SK-N-SH (cell line): Measurements from ENCODE around the gene NR6A1. TPM values are rescaled to one million over a fixed set of nuclear protein-coding genes. Genes with fewer than 3 reads are reported as not detected.

Experiments
- CTCF ChIA-PET: fragments of 300-600, 350-600 bp; formaldehyde crosslinking; extraction: SDS; loops from one replicate; lab custom pipeline; 2021; lab: Yijun Ruan, JAX
- POLR2A ChIA-PET: fragments of 350-600 bp; sonication (Branson Sonifier 250); formaldehyde crosslinking; extraction: SDS; loops from one replicate; lab custom pipeline; 2020; ENCODE audit warnings: antibody characterized with exemption, inconsistent platforms; lab: Yijun Ruan, JAX
- DNase-seq: peaks from one replicate; pipeline ENCODE4 v3.0.0; 2012
- H2AFZ ChIP-seq: fragments of 200-600 bp; sonication (generic); 2 replicates; pipeline ENCODE4 v1.8.1; 2016; ENCODE audit warnings: antibody characterized with exemption, mild to moderate bottlenecking, low read depth
- H3F3A ChIP-seq: fragments of 200-600 bp; sonication (generic); replicated peaks from 2 replicates; pipeline ENCODE3; 2016; ENCODE audit warnings: antibody characterized with exemption, mild to moderate bottlenecking; ENCODE audit not compliant: insufficient read depth
- H3K27ac ChIP-seq, 2 experiments: fragments of 200-500 bp in 1 of 2; fragments of 200-600 bp in 1 of 2; sonication (Bioruptor generic) in 1 of 2; sonication (generic), shearing (Covaris generic) in 1 of 2; 2 replicates each; pipeline versions ENCODE4 v1.5.1 to v1.6.1; 2014 to 2016; ENCODE audit warnings: low read depth in 2 of 2, inconsistent platforms in 1 of 2, low read length in 1 of 2, mild to moderate bottlenecking in 1 of 2, mixed read lengths in 1 of 2
- H3K27me3 ChIP-seq: fragments of 200-600 bp; sonication (generic), shearing (Covaris generic); 2 replicates; pipeline ENCODE4 v1.6.1; 2016; ENCODE audit warnings: mixed run types; ENCODE audit not compliant: insufficient read depth
- H3K36me3 ChIP-seq, 2 experiments: fragments of 200-500 bp in 1 of 2; fragments of 200-600 bp in 1 of 2; sonication (Bioruptor generic) in 1 of 2; sonication (generic) in 1 of 2; replicated peaks in 1 of 2; 2 replicates each; pipeline versions ENCODE3 to v1.5.1; 2014 to 2016; ENCODE audit warnings: low read length in 1 of 2, mild to moderate bottlenecking in 1 of 2; ENCODE audit not compliant: insufficient read depth in 2 of 2, control insufficient read depth in 1 of 2
- H3K4me1 ChIP-seq, 2 experiments: fragments of 200-500 bp in 1 of 2; fragments of 200-600 bp in 1 of 2; sonication (Bioruptor generic) in 1 of 2; sonication (generic), shearing (Covaris generic) in 1 of 2; 2 replicates each; pipeline versions ENCODE4 v1.5.1 to v1.6.1; 2014 to 2016; ENCODE audit warnings: low read depth in 1 of 2, low read length in 1 of 2, mixed run types in 1 of 2; ENCODE audit not compliant: insufficient read depth in 2 of 2, control insufficient read depth in 1 of 2
- H3K4me2 ChIP-seq: fragments of 200-600 bp; sonication (generic), shearing (Covaris generic); 2 replicates; pipeline ENCODE4 v1.6.1; 2017; ENCODE audit warnings: mixed run types
- H3K4me3 ChIP-seq, 2 experiments: fragments of 200-500 bp in 1 of 2; fragments of 200-600 bp in 1 of 2; sonication (Bioruptor generic) in 1 of 2; sonication (generic), shearing (Covaris generic) in 1 of 2; 2 replicates each; pipeline versions ENCODE4 v1.5.1 to v1.8.1; 2014 to 2016; ENCODE audit warnings: low read depth in 2 of 2, inconsistent platforms in 1 of 2, low read length in 1 of 2, mild to moderate bottlenecking in 1 of 2, mixed read lengths in 1 of 2, moderate library complexity in 1 of 2
- H3K79me2 ChIP-seq: fragments of 200-600 bp; sonication (generic); 2 replicates; pipeline ENCODE4 v1.8.1; 2017; ENCODE audit warnings: mild to moderate bottlenecking; ENCODE audit not compliant: insufficient read depth
- H3K9ac ChIP-seq: fragments of 200-600 bp; sonication (generic); 2 replicates; pipeline ENCODE4 v1.6.1; 2017; ENCODE audit warnings: mixed run types
- H3K9me2 ChIP-seq: fragments of 200-600 bp; sonication (generic); 2 replicates; pipeline ENCODE4 v1.6.1; 2017; ENCODE audit warnings: mixed run types
- H3K9me3 ChIP-seq: fragments of 200-600 bp; sonication (generic); 2 replicates; pipeline ENCODE4 v1.6.1; 2017; ENCODE audit warnings: mixed run types, mild to moderate bottlenecking, moderate library complexity
- H4K20me1 ChIP-seq: fragments of 200-600 bp; sonication (generic); 2 replicates; pipeline ENCODE4 v1.6.1; 2017; ENCODE audit warnings: mild to moderate bottlenecking, mixed run types; ENCODE audit not compliant: insufficient read depth
- EP300 ChIP-seq, 2 experiments: IDR thresholded peaks; 2 replicates each; pipeline versions ENCODE4 v1.4.0 to v1.6.1; 2012; ENCODE audit warnings: borderline replicate concordance in 1 of 2, low read depth in 1 of 2, low read length in 1 of 2
- EZH2phosphoT487 ChIP-seq: fragments of 200-600 bp; sonication (generic); IDR thresholded peaks from 2 replicates; pipeline ENCODE4 v1.6.1; 2017; ENCODE audit warnings: low read depth, mixed run types, mild to moderate bottlenecking, antibody characterized with exemption, moderate library complexity, borderline replicate concordance
- FOXJ3 ChIP-seq: sonication (generic); formaldehyde crosslinking; IDR thresholded peaks from 2 replicates; pipeline ENCODE4 v1.5.1; 2020; ENCODE audit warnings: mild to moderate bottlenecking, missing genetic modification reagents
- GABPA ChIP-seq: IDR thresholded peaks from 2 replicates; pipeline ENCODE4 v1.4.0; 2012; ENCODE audit warnings: low read depth, mild to moderate bottlenecking
- JUND ChIP-seq: IDR thresholded peaks from 2 replicates; pipeline ENCODE4 v1.4.0; 2012
- PBX3 ChIP-seq: IDR thresholded peaks from 2 replicates; pipeline ENCODE4; 2012
- RFX5 ChIP-seq: IDR thresholded peaks from 2 replicates; pipeline ENCODE4 v1.6.1; 2012; ENCODE audit warnings: mild to moderate bottlenecking, improper control_type of control experiment, low read length
- SIN3A ChIP-seq: IDR thresholded peaks from 2 replicates; pipeline ENCODE4 v1.6.1; 2012; ENCODE audit warnings: low read depth, mild to moderate bottlenecking, low read length, moderate library complexity, borderline replicate concordance
- TAF1 ChIP-seq: IDR thresholded peaks from 2 replicates; pipeline ENCODE4 v1.6.1; 2012; ENCODE audit warnings: low read depth, mild to moderate bottlenecking, low read length, moderate library complexity, borderline replicate concordance
- TCF12 ChIP-seq: IDR thresholded peaks from 2 replicates; pipeline ENCODE4 v1.4.0; 2012
- TEAD4 ChIP-seq: IDR thresholded peaks from 2 replicates; pipeline ENCODE4 v1.4.0; 2012; ENCODE audit warnings: mild to moderate bottlenecking, borderline replicate concordance; ENCODE audit not compliant: insufficient read depth
- YY1 ChIP-seq: IDR thresholded peaks from 2 replicates; pipeline ENCODE4 v1.4.0; 2012; ENCODE audit warnings: low read depth, mild to moderate bottlenecking
- WGBS: methylation state at CpG from one replicate; pipeline ENCODE4 v1.1.6; 2017; ENCODE audit warnings: low lambda C conversion rate; 5-methylcytosine and 5-hydroxymethylcytosine counted together
- polyA plus RNA-seq, 3 experiments: library from polyadenylated mRNA; depleted of rRNA; stranded (reverse); fragments of >200 nt; gene quantifications; 2 replicates each; pipeline ENCODE4 v1.2.3, GENCODE V29; 2012
- TF ChIP-seq, protein P1 (sequence below): fragments of 150-350 bp; IDR thresholded peaks from 2 replicates; pipeline ENCODE4 v1.6.1; 2016; ENCODE audit warnings: mild to moderate bottlenecking, low read depth, low read length
- TF ChIP-seq, protein P2 (sequence below): IDR thresholded peaks from 2 replicates; pipeline ENCODE4 v1.6.1; 2012; ENCODE audit warnings: mild to moderate bottlenecking, low read depth, low read length, moderate library complexity

Gene NR6A1
- polyA plus RNA-seq, 1 of the 3 experiments (the other 2 are of a cell fraction) = 1.2 TPM

DNA sequence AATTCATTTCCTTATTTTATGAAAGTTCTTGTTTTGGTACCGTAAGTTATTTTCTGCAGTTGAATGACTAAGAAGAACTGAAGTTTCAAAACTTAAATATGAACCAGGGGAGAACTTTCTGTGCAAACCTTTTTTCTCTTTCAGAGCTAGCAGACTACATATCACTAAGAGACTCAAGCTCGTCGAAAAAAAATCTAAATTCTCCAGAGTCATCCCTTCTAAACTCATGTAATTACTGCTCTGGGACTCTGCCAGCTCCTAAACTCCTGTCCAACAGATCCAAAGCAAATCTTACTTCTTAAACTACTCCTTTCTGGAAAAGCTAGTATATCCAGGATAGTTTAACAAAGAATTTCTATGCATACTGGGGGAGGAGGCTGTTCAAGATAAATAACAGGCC lies 176.9 kb downstream of the NR6A1 start:
- Histone ChIP-seq H3K4me2 (peak overlapping the region; percentile 51; the same call in 1 of the 2 replicates), H3K9me2 (no peaks in the 10 kb centered on the region), H4K20me1 (no peaks in the 10 kb centered on the region), H3K36me3 (no peaks in the 10 kb centered on the region), H3K27ac (no peak overlapping the region), H3K4me1 (peaks cover 8 to 19% of the 10 kb centered on the region in 2 experiments; a peak in 3 of 4 replicates), H3K79me2 (no peaks in the 10 kb centered on the region), H3K9me3 (no peaks in the 10 kb centered on the region), H3K4me3 (no peak overlapping the region), H3F3A (peaks cover 5% of the 10 kb centered on the region), H2AFZ (peak overlapping the region; percentile 19; the same call in 1 of the 2 replicates), H3K9ac (no peak overlapping the region), H3K27me3 (no peaks in the 10 kb centered on the region)
- POLR2A ChIA-PET = no interaction called here
- no peak for DNase-seq
- CTCF ChIA-PET = interaction anchor here (0.6 to 7.2 kb wide), 6 partner anchors 23 to 178 kb away, joined by 3 to 45 read pairs (median 4); no protein-coding TSS in a partner anchor
- WGBS = 69% methylated on average over 3 of the region's 3 CpGs
- TF ChIP-seq, protein P1, sequence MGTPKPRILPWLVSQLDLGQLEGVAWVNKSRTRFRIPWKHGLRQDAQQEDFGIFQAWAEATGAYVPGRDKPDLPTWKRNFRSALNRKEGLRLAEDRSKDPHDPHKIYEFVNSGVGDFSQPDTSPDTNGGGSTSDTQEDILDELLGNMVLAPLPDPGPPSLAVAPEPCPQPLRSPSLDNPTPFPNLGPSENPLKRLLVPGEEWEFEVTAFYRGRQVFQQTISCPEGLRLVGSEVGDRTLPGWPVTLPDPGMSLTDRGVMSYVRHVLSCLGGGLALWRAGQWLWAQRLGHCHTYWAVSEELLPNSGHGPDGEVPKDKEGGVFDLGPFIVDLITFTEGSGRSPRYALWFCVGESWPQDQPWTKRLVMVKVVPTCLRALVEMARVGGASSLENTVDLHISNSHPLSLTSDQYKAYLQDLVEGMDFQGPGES = no peak
- no peak for TF ChIP-seq TAF1
- no peak for TF ChIP-seq EP300 (IDR thresholded peaks at IDR 0.05; ENCODE audit: borderline replicate concordance in 1 of 2, low read depth in 1 of 2, low read length in 1 of 2)
- no peak for TF ChIP-seq FOXJ3 (CRISPR knock-in tag)
- TF ChIP-seq EZH2phosphoT487 = no peak
- TF ChIP-seq, protein P2, sequence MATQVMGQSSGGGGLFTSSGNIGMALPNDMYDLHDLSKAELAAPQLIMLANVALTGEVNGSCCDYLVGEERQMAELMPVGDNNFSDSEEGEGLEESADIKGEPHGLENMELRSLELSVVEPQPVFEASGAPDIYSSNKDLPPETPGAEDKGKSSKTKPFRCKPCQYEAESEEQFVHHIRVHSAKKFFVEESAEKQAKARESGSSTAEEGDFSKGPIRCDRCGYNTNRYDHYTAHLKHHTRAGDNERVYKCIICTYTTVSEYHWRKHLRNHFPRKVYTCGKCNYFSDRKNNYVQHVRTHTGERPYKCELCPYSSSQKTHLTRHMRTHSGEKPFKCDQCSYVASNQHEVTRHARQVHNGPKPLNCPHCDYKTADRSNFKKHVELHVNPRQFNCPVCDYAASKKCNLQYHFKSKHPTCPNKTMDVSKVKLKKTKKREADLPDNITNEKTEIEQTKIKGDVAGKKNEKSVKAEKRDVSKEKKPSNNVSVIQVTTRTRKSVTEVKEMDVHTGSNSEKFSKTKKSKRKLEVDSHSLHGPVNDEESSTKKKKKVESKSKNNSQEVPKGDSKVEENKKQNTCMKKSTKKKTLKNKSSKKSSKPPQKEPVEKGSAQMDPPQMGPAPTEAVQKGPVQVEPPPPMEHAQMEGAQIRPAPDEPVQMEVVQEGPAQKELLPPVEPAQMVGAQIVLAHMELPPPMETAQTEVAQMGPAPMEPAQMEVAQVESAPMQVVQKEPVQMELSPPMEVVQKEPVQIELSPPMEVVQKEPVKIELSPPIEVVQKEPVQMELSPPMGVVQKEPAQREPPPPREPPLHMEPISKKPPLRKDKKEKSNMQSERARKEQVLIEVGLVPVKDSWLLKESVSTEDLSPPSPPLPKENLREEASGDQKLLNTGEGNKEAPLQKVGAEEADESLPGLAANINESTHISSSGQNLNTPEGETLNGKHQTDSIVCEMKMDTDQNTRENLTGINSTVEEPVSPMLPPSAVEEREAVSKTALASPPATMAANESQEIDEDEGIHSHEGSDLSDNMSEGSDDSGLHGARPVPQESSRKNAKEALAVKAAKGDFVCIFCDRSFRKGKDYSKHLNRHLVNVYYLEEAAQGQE = no peak
- no peak for TF ChIP-seq TEAD4
- no peak for TF ChIP-seq RFX5
- TF ChIP-seq SIN3A = no peak
- TF ChIP-seq YY1 = no peak
- TF ChIP-seq GABPA = no peak
- no peak for TF ChIP-seq PBX3
- no peak for TF ChIP-seq TCF12
- no peak for TF ChIP-seq JUND
